DMS 273 (cell line): ENCODE measurements around the gene PRR5.

Experiments used
- DNase-seq: peaks from one replicate; lab custom pipeline; 2025; ENCODE audit not compliant: unreplicated experiment; lab: John Stamatoyannopoulos, UW

Gene PRR5

GRCh38 chr22:44753189-44754042 lies 51.4 kb downstream of the PRR5 start:
- DNase-seq, result no peak

DNA sequence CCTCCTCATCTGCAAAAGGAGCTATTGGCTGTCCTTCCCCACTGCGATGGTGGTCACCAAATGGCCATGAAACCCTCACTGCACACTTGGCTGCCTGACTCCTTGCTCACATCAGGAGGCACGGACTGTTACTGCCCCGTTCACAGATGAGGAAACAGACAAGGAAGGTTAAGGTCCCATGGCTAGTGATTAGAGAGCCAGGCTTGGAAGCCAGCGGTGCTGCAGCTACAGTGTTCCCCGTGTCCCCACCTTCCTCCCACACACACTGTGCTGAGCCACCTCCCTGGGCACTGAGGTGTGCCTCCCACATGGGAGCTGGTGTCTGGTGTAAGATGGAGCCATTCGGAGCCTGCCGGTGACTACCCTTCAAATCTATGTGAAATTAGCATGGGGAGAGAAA lies 53.0 kb downstream of the PRR5 start:
- DNase-seq, result no peak

- no peak for DNase-seq
Measured at GRCh38 chr22:44755417-44755816, 53.4 kb downstream of the PRR5 start.

- no peak for DNase-seq
Measured at GRCh38 chr22:44755956-44756361, 54.0 kb downstream of the PRR5 start.

DNA sequence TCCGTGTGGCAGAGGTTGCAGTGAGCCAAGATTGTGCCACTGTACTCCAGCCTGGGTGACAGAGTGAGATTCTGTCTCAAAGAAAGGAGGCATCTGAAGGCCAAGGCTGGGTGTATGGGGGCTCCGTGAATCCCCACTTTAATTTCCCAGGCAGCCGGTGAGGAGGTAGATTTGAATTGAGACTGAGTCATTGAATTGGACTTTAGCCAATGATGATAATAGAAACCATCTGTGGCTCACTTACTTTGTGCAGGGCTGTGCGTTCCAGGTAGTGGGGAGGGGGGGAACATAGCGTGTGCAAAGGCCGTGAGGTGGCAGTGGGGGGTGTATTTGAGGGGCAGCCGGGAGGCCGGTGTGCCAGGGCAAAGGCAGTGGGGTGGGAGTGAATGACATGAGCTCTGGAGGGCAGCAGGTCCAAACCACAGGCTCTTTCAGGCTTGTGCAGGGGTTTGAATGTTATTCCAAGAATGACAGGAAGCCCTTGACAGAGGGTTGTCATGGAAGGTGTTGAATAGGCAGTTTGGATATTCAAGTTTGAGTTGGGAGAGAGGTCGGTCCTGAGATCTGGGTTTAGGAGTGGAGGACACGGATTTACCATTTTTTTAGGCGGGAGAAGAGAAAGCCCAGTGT lies 56.5 kb downstream of the PRR5 start:
- DNase-seq, result peak; percentile 74

- DNase-seq, result no peak
Measured at GRCh38 chr22:44759001-44759400, 57.0 kb downstream of the PRR5 start.

- DNase-seq, result no peak
Measured at GRCh38 chr22:44759430-44760310, 57.7 kb downstream of the PRR5 start.

DNA sequence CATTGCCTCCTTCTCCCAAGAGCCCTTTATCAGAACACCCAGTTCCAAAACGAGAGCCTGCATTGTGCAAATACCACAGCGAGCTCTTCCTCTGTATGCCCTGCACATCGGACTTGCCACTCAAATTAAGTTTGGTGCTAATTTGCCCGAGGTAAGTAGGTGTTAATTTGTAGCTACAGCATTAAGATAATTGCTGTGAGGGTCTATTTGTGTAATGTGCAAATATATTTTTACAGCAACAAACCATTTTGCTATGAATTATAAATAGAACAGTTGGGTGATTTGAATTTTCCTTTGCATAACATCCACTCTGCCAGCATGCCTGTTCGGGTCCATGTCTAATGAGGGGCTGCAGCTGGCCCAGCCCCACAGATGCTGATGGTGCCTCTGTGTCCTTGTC lies 58.5 kb downstream of the PRR5 start:
- DNase-seq, result no peak

GRCh38 chr22:44761025-44761424 lies 59.0 kb downstream of the PRR5 start:
- DNase-seq, result no peak

DNA sequence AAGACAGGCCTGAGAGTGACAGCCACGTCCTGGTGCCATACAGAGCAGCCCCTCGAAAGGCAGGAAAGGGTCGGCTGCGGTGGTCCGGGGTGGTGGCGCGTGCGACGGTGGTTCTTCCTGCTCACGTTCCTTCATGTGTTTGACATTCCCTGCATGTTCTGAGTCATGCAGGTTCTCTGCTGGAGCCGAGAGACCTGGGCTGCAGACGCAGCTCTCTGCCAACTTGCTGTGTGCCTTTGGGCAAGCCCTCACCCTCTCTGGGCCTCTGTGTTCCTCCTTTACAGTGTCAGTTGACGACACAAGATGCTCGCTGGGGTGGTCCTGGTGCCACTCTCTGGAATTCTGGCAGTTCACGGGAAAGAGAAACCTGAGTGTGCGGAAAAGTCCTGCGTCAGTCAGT lies 62.4 kb downstream of the PRR5 start:
- no peak for DNase-seq

DNA sequence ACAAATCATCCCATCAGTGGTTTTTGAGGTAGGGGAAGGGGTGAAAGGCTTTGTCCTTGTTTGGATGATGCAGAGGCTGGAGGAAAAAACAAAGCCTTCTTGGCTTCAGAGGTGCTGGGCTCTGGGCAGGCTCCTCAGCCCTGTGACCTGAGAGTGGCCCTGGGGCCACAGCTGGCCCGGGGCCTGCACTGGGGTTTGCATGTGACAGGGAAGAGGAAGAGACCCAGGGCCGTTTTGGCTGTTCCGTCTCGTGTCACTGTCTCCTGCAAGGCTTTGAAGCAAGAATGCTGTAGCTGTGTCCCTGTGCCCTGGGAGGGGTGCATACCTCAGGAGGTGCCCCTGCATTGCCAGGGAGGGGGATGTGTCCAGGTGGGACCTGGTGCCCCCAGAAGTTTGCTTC lies 63.0 kb downstream of the PRR5 start:
- no peak for DNase-seq

DNA sequence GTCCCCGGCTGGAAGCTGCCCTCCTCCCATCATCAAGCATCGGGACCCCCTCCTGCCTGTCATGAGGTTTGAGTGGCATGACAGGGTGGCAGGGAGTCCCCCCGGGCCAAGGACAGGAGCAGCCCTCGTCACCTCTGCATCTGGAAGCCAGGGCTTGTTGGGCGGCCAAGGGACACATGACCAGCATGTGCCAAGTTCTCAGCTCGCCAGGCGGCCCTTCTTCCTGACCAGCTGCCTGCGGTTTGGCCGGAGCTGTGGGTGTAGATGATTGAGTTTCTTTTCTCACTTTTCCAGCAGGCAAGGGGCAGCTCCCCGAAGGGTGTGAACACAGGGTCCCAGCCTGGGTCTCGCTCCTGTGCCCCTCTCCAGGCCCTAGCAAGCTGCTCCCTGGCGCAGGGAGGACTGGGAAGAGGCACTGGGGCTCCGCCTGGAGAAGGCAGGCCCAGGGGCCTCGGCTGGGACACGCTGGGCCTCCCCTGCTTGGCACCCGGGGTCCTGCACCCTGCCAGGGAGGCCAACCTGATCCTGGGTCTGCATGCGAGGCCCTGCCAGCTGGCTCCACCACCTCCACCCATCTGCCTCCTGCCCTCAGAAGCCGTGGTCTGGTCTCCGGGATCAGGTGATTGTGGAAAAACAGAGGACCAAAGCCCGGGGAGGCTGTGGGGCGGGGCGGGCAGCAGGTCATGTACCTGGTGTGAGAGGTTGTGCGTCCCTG lies 63.7 kb downstream of the PRR5 start:
- DNase-seq, result no peak

DNA sequence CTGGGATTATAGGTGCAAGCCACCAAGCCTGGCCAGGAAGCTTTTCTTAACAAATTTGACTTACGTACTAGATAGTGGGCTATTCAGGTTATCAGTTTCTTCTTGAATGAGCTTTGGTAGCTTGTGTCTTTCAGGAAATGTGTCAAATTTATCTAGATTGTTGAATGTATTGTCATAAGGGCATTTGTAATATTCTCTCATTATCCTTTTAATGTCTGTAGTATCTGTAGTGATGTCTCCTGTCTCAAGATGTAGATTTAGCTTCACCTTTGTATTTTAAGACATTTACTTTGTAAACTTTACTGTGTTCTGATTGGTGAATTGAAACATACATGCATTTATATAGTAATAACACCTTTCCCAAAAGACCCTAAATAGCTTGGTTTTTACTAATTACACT lies 71.1 kb downstream of the PRR5 start:
- DNase-seq, result no peak

DNA sequence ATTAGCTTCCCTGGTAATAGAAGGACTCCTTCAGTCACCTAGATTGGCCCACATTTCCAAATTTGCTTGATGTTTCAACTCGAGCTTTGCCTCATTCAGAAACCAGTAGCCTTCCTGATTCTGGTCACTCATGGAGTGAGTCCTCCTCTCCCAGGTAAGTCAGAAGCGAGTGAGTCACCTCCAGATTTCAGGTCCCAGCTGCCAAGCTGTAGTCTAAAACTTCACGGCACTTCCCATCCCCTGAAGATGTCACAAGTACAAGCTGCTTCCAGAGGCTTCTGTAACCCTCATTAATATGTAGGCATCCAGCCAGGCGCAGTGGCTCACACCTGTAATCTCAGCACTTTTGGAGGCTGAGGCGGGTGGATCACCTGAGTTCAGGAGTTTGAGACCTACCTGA lies 73.9 kb downstream of the PRR5 start:
- DNase-seq, result no peak

GRCh38 chr22:44776605-44777363 lies 74.8 kb downstream of the PRR5 start:
- DNase-seq, result no peak

DNA sequence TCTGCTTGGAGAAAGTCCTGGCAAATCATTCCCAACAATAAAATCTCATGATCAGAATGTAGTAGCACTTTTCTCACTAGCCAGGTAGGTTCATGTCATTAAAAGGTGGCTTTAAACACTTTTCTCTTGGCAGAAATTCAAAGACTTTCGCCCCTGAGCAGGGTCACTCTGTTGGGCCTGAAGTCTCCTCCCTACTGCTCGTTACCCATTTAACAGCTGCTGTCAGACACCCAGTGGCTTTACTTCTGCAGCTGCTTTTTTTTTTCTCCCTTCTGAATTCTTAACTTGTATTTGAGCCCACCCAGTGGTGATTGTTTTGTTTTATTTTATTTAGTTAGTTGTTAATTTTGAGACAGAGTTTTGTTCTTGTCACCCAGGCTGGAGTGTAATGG lies 75.4 kb downstream of the PRR5 start:
- peak; percentile 13 for DNase-seq

DNA sequence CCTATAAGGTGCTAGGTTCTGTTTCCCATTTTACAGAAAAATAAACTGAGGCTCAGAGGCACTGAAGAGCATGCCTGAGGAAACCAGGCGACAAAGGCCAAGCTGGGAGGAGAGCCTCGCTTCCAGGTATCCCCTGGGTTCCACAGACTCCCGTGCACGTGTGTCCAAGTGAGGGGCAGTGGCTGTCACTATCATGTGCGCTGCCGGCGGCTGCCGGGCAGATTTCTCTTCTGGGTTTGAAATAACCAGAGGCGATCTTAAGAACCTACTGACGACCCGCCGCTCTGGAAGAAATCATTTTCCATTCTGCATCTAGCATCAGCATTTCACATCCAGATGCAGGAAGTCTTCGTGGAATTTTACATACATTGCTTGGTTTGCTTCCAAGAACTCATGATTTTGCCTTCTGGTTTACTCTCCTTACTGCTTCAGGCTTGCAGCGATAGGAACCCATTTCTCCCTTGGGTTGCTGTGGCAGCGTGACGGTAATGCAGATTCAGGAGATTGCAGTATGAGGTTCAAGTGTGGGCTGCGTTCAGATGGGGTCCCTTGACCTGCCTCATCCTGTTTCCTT lies 79.0 kb downstream of the PRR5 start:
- no peak for DNase-seq

DNA sequence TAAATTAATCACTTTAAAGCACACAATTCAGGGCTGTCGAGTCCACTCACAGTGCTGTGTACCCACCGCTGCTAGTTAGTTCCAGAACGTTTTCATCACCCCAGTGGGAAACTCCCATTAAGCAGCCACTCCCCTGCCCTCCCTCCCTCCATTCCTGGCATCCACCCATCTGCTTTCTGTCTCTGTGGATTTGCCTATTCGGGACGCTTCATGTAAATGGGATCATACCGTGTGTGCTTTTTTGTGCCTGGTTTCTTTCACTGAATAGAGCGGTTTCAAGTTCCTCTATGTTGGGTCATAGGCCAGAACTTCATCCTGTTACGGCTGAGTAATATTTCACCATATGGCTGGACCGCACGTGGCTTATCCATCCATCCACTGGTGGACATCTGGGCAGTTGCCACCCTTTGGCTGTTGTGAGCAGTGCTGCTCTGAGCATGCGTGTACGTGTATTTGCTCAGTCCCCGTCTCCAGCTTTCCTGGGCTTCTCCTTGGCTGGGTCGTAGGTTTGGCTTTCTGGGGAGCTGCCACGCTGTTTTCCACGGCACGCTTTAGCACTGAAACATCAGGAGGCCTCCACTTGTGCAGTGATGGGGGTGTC lies 80.5 kb downstream of the PRR5 start:
- DNase-seq, result peak; percentile 60

DNA sequence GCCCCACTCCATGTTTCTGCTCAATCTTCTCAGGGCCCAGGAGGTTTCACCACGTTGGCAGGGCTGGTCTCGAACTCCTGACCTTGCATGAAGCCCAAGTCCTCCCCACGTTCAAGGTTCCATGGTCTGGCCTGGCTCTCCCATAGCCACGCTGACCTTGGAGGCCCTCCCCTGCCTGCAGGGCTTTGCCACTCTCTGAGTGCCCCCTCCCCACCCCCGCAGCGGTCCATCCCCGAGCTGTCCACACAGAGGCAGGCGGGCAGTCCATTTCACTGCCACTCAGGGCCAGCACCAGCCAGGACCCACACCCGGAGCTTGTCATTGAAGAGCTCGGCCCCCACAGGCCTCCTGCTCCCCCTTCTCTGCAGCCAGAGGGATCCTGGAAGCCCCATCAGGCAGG lies 81.1 kb downstream of the PRR5 start:
- no peak for DNase-seq

- DNase-seq, result no peak
Measured at GRCh38 chr22:44783581-44783980, 81.6 kb downstream of the PRR5 start.
